ENCODE results near the gene RAD51. TPM values are rescaled to one million over a fixed set of nuclear protein-coding genes. Genes with fewer than 3 reads are reported as not detected.

RAD51 gene
- total RNA-seq, 1 donor from 2014 or later = 0.82 TPM

DNA sequence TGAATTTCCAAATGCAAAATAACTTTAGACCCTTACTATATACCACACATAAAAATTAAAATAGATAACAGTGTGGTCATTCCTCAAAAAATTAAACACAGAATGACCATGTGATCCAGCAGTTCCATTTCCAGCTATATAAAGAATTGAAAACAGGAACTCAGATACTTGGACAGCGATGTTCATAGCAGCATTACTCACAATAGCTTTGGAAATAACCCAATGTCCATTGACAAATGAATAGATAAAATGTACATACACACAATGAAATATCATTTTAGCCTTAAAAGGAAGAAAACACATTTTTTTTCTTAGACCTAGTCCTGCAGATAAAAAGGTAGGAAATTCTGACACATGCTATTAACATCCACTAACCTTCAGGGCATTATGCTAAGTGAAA, 26.7 kb downstream of the RAD51 start:
- no peak for DNase-seq (ENCODE audit: low spot score in 2 of 2)
- FAIRE-seq = no peak

- no peak for DNase-seq (ENCODE audit: low spot score in 2 of 2)
- no peak for FAIRE-seq
These were observed 27.4 kb downstream of the RAD51 start for GRCh38 chr15:40722354-40722753.

DNA sequence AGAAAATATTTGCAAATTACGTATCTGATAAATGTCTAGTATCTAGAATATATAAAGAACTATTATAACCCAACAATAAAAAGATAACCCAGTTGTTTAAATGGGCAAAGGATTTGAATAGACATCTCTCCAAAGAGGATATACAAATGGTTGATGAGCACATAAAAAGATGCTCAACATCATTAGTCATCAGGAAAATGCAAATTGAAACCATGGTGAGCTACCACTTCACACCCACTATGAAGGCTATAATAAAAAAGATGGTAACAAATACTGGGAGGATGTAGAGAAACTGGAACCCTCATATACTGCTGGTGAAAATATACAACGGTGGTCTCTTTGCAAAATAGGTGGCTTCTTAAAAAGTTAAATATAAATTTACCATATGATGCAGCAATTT, 28.0 kb downstream of the RAD51 start:
- FAIRE-seq = no peak
- no peak for DNase-seq (ENCODE audit: low spot score in 2 of 2)

DNA sequence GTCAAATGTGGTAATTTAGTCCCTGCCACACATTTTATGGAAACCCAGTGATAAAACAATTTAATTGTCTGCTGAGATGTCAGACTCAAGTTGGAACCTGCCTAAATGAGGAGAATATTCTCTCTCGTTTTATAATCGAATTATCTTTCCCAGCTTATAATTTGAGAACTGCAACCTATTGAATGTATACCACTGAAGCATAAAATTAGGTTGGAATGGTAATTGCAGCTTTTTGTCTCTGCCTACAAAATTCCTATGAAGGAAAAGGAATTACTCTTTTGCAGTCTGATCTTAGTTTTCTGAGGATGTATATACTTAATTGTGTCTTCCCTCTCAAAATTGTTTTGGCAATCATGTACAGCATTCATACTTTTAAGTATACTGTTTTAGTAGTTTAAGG, 28.9 kb downstream of the RAD51 start:
- DNase-seq (ENCODE audit: low spot score in 2 of 2) (no peak), FAIRE-seq (no peak)

DNA sequence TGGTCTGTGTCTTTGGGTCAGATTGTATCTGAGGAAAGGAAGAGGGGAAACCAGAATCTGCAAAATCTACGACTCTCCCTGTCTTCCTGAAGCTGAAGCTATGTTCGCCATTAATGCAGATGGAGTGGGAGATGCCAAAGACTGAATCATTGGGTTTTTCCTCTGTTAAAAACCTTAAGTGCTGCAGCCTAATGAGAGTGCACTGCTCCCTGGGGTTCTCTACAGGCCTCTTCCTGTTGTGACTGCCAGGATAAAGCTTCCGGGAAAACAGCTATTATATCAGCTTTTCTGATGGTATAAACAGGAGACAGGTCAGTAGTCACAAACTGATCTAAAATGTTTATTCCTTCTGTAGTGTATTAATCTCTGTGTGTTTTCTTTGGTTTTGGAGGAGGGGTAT, 36.1 kb downstream of the RAD51 start:
- DNase-seq (ENCODE audit: low spot score in 2 of 2) = no peak
- FAIRE-seq = no peak

GRCh38 chr15:40736575-40736974, 41.6 kb downstream of the RAD51 start:
- no peak for FAIRE-seq
- DNase-seq (ENCODE audit: low spot score in 2 of 2) = no peak

DNA sequence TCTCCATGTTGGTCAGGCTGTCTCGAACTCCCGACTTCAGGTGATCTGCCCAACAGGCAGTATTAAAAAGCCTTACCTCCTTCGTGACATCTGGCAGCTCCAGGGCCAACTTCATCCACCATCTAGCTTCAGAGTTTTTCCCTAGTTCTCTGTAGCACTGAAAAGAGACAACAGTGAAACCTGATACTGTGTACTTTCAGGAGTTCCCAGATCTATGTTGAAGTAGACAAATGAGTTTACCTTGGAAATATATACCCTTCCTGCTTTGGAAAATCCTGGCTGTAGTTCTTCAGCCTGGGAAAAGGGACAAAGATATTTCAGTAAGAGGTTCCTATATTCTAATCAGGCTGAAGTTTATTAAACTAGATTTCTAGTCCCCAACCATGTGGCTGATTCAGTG, 42.1 kb downstream of the RAD51 start:
- DNase-seq (ENCODE audit: low spot score in 2 of 2) (no peak), FAIRE-seq (no peak)

- no peak for FAIRE-seq
These were observed 44.1 kb downstream of the RAD51 start for GRCh38 chr15:40739047-40739446.

GRCh38 chr15:40739854-40740253, 44.9 kb downstream of the RAD51 start:
- FAIRE-seq (no peak), DNase-seq (ENCODE audit: low spot score in 2 of 2) (no peak)

More at GRCh38 chr15:40739047-40739446, 44.1 kb downstream of the RAD51 start:
- DNase-seq (ENCODE audit: low spot score in 2 of 2) = no peak

GRCh38 chr15:40743485-40743901, 48.5 kb downstream of the RAD51 start:
- DNase-seq (ENCODE audit: low spot score in 2 of 2) (no peak), FAIRE-seq (no peak)

GRCh38 chr15:40743921-40744814, 49.2 kb downstream of the RAD51 start:
- no peak for DNase-seq (ENCODE audit: low spot score in 2 of 2)
- no peak for FAIRE-seq

- no peak for FAIRE-seq
- DNase-seq (ENCODE audit: low spot score in 2 of 2) = no peak
These were observed 49.8 kb downstream of the RAD51 start for GRCh38 chr15:40744815-40745152.

DNA sequence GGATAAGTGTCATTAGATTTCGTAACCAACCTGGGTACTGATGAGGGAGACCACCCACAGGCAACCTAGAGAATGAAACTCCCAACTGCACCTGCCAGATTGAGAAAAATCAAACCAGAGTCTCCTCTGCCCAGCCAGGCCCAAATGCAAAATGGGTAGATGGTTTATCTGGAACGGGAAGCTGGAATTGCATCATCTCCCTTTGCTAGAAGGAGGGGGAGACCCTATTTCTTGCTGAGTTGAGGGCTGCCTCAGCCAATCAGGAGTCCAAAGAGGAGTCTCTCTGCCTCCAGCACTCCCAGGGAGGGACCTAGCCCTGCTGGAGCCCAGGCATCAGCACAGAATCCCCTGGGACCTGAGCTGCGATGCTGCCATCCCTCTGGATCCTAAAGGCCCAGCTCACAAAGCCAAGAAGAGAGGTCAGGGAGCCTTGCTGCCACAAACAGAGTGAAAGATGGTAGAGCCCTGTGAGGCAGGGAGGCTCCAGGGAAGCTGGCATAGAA, 52.0 kb downstream of the RAD51 start:
- no peak for FAIRE-seq

GRCh38 chr15:40747685-40748631, 53.0 kb downstream of the RAD51 start:
- DNase-seq (ENCODE audit: low spot score in 2 of 2) (no peak), FAIRE-seq (no peak)

More for the DNA sequence above, 52.0 kb downstream of the RAD51 start:
- no peak for DNase-seq (ENCODE audit: low spot score in 2 of 2)

- FAIRE-seq (no peak), DNase-seq (ENCODE audit: low spot score in 2 of 2) (no peak)
These were observed 54.2 kb downstream of the RAD51 start for GRCh38 chr15:40749151-40749630.

DNA sequence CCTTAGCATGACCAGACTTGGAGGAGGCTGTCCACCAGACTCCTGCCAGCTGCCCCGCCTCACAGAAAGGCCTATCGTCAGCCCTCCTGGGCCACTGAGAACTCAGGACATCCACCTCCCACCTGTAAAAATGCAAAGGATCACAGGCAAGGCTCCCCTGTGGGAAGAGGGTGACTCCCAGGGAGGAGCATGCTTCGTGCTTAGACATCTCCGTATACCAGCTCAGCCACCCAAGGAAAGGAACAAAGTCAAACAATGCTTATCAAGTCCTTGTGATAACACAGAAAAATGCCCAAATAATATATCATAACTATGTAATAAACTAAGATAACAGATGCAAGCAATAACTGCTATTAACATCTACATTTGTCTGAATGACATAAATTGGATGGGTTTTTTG, 55.9 kb downstream of the RAD51 start:
- FAIRE-seq (no peak), DNase-seq (ENCODE audit: low spot score in 2 of 2) (no peak)

- no peak for DNase-seq (ENCODE audit: low spot score in 2 of 2)
- no peak for FAIRE-seq
These were observed 56.8 kb downstream of the RAD51 start for GRCh38 chr15:40751745-40752144.

GRCh38 chr15:40754574-40754882, 59.6 kb downstream of the RAD51 start:
- no peak for FAIRE-seq
- DNase-seq (ENCODE audit: low spot score in 2 of 2) = peak in 1 of 2 donors; percentile 30

DNA sequence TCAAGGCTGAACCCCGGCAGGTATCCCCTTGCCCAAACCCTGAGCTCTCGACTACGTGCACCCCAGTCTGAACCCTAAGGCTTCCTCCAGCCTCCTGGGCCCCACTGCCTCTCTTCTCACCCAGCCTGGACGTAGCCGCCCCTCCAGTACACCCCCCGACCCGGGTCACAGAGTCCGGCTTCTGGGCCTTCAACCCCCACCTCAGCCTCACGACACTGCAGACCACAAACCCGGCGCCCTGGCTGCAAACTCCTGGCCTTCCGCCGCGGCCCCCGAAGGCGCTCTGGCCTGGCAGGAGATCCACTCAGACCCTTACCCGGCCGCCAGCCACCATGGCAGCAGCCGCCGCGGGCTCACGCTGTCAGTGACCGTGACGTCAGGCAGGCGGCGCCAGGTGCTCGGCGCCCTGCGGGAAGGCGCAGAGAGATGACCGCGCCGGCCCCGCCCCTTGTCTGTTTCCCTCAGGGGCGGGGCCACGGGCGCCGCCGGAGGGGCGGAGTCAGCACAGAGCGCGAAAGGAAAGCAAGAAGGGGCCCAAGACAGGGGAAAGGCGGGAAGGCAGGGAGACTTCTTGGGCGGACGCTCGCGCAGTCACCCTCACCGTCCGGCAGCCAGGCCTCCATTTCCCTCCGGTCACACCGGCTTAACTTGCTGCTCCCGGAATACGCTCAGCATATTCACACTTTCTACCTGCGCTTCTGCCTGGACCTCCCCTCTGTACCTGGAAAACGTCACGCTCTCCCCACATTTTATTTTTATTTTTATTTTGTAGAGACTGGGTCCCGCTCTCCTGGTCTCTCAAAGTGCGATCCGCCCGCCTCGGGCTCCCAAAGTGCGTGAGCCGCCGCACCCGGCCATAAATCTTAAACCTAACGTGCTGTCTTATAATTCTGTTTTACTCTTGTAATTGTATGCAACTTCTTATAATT, 60.2 kb downstream of the RAD51 start, which contains the start of gene RMDN3:
TSS of gene RMDN3 (minus strand) at position 372 of the 929 bp plus-strand sequence. CDS start 471 bp downstream, outside the sequence.
- no peak for FAIRE-seq
- peak; percentile 91 to 97 for DNase-seq (ENCODE audit: low spot score in 2 of 2)

GRCh38 chr15:40755812-40756208, 60.8 kb downstream of the RAD51 start:
- no peak for DNase-seq (ENCODE audit: low spot score in 2 of 2)
- no peak for FAIRE-seq

Measured in frontal cortex (tissue), 4 donors.